GM19025 (cell line): ENCODE data around the gene TAS1R3.

Source experiments
- ATAC-seq: cut with Tn5 transposase; IDR thresholded peaks from one replicate; pipeline ENCODE4 v1.9.1; 2021; ENCODE audit warnings: mild to moderate bottlenecking, low read depth, moderate library complexity; ENCODE audit not compliant: unreplicated experiment

Gene TAS1R3

GRCh38 chr1:1320666-1321448 is 10.2 kb upstream of the TAS1R3 start:
- no peak for ATAC-seq

- ATAC-seq = no peak
Observed at GRCh38 chr1:1321477-1321876, 9.6 kb upstream of the TAS1R3 start.

GRCh38 chr1:1322418-1322817 is 8.7 kb upstream of the TAS1R3 start:
- no peak for ATAC-seq

- ATAC-seq = no peak
Observed at GRCh38 chr1:1322952-1323351, 8.1 kb upstream of the TAS1R3 start.

- peak; percentile 27 for ATAC-seq
Observed at GRCh38 chr1:1324084-1324523, 7.0 kb upstream of the TAS1R3 start.

GRCh38 chr1:1324524-1325287 is 6.4 kb upstream of the TAS1R3 start, which contains the start of the genes CPTP and INTS11:
TSS of gene CPTP (plus strand) at chr1:1324802. CDS start at chr1:1326911, 2,109 bp downstream.
TSS of gene INTS11 (minus strand) at chr1:1324660. CDS start at chr1:1324608, 52 bp downstream.
- peak; percentile 70 for ATAC-seq

GRCh38 chr1:1325288-1326074 is 5.6 kb upstream of the TAS1R3 start:
- ATAC-seq = no peak

- no peak for ATAC-seq
Observed at GRCh38 chr1:1326075-1326605, 4.9 kb upstream of the TAS1R3 start.

GRCh38 chr1:1327291-1327690 is 3.8 kb upstream of the TAS1R3 start:
- ATAC-seq = no peak

- no peak for ATAC-seq
Observed at GRCh38 chr1:1328254-1328653, 2.8 kb upstream of the TAS1R3 start.

GRCh38 chr1:1329304-1330210 is 1.5 kb upstream of the TAS1R3 start:
- ATAC-seq = no peak

- no peak for ATAC-seq
Observed at GRCh38 chr1:1330366-1331067, 563 bp upstream of the TAS1R3 start.

GRCh38 chr1:1332031-1332755 is 1.1 kb downstream of the TAS1R3 start:
- ATAC-seq = no peak

GRCh38 chr1:1332774-1333480 is 1.8 kb downstream of the TAS1R3 start:
- ATAC-seq = no peak

GRCh38 chr1:1333551-1334241 is 2.6 kb downstream of the TAS1R3 start:
- ATAC-seq = no peak

- no peak for ATAC-seq
Observed at GRCh38 chr1:1334835-1335234, 3.8 kb downstream of the TAS1R3 start.

GRCh38 chr1:1335283-1335682 is 4.2 kb downstream of the TAS1R3 start:
- ATAC-seq = no peak
